HG03060 (cell line): ENCODE data around the gene DDR1.
"Not testable (repeated sequence)": the region's sequence is repeated elsewhere in the genome, so short reads cannot be mapped to it uniquely, and the experiment has no call there.

Source experiments
- ATAC-seq: cut with Tn5 transposase; IDR thresholded peaks from one replicate; pipeline ENCODE4 v1.9.1; 2021; ENCODE audit warnings: low read depth, moderate number of reproducible peaks; ENCODE audit not compliant: unreplicated experiment

DDR1 gene

GRCh38 chr6:30914076-30914853 lies 29.9 kb downstream of the DDR1 start, which contains the start of gene VARS2:
Gene VARS2, plus strand, starts transcription at chr6:30914238. Its CDS starts 599 bp downstream, at chr6:30914837.
- ATAC-seq = no peak

GRCh38 chr6:30914854-30915590 lies 30.7 kb downstream of the DDR1 start:
- no peak for ATAC-seq

DNA sequence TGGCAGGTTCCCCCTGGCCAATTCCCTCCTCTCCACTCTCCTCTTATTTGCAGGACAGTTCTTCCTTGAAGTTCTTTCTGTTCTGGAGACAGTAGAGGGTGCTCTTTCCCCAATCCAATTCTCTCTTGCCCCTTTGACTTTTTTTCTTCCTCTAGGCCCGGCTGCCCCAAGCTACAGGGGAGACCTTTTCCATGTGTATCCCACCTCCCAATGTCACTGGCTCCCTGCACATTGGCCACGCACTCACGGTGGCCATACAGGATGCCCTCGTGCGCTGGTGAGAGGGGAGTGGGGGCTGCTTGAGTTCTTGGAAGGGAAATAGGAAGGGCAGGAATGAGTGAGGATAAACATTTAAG lies 31.2 kb downstream of the DDR1 start:
- ATAC-seq = no peak

GRCh38 chr6:30917041-30917440 lies 32.7 kb downstream of the DDR1 start:
- ATAC-seq = no peak

DNA sequence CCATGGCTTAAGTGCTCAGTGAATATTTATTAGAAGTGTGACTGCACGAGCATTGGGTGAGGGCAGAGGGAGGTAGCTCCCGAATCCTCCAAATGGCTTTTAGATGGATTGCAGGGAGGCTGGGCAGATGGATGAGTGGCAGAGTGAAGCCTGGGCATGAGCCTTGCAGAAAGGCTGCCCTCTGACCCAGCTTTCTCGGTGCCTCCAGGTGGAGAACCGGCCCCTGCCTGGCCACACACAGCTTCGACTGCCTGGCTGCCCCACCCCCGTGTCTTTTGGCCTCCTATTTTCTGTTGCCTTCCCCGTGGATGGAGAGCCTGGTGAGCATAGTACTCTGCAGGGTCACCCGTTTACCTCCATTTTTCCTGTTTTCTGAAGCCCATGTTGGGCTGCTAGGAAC lies 33.2 kb downstream of the DDR1 start:
- ATAC-seq = no peak

GRCh38 chr6:30918670-30919069 lies 34.4 kb downstream of the DDR1 start:
- ATAC-seq = no peak

DNA sequence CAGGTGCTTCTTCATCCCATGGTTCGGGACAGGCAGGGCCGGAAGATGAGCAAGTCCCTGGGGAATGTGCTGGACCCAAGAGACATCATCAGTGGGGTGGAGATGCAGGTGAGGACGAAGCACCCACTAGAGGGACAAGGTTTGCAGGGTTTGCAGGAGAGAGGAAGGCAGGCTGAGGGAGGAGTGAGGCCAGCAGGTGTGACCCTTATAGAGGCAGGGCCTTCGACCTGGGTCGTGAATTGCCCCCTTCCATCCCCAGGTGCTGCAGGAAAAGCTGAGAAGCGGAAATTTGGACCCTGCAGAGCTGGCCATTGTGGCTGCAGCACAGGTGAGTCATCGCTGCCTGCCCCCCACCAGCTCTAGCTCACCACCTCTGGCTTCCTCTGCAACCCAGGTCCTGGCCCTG lies 38.1 kb downstream of the DDR1 start:
- ATAC-seq = no peak

- ATAC-seq = not testable (repeated sequence)
Measured at GRCh38 chr6:30924040-30924627, 39.8 kb downstream of the DDR1 start.

- no peak for ATAC-seq
Measured at GRCh38 chr6:30926644-30927043, 42.3 kb downstream of the DDR1 start.

GRCh38 chr6:30927080-30927479 lies 42.8 kb downstream of the DDR1 start:
- ATAC-seq = not testable (repeated sequence)

- ATAC-seq = no peak
Measured at GRCh38 chr6:30928677-30929076, 44.4 kb downstream of the DDR1 start.

DNA sequence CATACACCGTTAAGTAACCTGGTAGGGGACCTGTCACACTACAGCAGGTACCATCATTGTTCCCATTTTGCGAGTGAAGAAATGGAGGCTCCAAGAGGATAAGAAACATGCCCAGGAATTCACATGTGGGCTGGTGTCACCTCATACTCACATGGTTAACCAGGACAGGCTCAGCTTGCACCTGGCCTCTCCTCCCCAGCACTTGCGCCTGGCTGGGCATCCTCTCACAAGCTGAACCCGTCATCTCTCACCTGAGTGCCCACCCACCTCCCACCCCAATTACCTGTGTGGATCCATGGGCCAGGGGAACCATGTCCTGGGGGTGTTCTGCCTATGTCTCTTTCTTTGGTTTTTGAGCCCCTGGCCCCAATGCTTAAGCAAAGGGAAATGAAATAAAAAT lies 46.2 kb downstream of the DDR1 start:
- no peak for ATAC-seq

DNA sequence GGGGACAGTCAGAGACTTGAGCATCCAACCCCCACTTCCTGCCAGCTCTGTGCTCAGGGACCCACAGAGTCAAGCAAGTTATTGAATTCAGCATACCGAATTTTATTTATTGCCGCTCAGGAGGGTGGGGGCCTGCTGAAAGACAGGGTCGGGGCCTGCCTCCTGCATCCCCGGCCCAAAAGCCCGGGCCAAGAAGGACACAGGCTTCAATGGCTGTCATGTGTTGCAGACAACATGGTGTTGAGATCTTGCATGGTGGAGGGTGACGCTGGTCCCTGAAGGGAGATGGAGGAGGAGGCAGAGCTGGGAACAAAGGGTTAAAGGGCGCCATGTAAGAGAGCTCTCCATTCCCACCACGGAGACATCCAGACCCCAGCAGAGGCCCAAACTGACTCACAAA lies 47.0 kb downstream of the DDR1 start:
- ATAC-seq = no peak

DNA sequence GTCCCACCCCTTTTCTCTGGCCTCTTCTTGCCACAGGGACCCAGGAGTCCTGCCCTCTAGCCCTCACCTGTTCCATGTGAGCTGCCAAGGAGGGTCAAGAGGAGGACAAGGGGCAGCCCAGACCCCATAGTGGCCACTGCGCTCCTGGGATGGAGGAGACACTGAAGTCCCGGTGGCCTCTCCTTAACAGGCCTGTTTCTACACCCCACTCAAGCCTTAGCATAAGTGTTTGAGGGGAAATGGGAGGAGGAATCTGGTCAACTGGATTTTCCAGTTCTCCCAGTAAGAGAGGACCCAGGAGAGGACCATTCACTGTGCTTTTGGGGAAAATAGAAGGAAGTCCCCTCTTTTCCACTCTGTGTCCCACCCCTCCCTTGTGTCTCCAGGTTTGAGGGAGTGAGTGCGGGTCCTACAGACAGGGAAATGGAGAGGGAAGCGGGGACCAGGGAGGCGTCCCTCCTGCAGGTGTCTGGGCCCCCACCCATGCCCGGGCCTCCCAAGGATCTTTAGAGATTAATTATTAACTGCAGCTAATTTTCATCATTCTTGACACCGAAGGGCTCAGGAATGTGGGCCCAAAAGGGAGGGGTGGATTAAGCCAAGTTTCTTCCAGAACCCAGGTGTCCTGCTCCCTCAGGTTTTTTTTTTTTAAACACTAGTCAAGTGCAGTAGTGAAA lies 47.8 kb downstream of the DDR1 start, which contains the start of gene SFTA2:
Gene SFTA2 (minus strand): TSS at position 202 of the 677 bp plus-strand sequence. CDS start 74 bp downstream, at position 128.
- ATAC-seq = no peak

DNA sequence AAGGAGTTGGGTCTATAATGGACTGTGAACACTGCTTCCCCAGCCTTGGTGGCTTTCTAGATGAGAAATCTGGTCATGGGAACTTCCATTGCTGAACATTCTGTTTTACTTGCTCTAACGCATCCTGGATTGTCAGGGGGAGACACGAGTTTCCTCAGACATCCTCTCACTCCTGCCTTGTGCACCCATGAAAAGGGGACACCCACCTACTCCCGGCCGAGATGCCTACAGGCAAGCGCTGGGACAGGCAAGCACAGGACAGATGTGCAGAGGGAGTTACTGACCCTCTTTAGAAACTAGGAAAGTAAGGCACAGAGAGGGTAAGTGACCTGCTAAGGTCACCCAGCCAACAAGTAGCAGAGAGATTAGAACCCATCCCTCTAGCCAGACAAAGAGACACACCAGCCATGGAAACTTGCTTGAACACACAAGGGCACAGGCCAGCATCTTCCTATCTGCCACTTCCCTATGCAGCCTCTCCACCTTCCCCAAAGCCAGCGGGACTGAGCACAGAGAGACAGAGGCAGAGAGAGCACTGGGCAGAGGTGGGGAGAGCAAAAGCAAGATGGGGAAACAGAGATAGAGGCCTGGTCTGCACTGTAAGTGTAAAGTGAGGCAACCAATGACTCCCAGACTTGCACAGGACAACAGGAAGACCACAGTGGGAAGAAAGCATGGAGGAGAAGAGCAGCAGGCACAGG lies 48.5 kb downstream of the DDR1 start:
- ATAC-seq = no peak

DNA sequence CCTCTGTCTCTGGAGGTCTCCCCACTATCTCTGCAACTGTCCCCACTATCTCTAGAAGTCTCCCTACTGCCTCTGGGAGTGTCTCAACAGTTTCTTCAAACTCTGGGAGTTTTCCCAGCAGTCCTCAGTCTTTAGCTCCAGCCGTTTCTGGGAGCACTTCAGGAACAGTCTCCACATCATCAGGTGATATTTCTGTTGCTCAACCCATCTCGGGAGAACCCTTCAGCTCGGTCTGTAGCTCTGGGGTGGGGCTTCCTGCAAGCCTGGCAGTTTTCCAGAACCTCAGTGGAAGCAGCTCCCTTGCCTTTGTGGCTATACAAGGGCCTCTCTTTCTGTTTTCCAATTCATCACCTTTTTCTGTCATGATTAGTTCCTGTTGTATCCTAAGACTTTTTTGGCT lies 50.7 kb downstream of the DDR1 start:
- no peak for ATAC-seq

- no peak for ATAC-seq
Measured at GRCh38 chr6:30937265-30937664, 52.9 kb downstream of the DDR1 start.

DNA sequence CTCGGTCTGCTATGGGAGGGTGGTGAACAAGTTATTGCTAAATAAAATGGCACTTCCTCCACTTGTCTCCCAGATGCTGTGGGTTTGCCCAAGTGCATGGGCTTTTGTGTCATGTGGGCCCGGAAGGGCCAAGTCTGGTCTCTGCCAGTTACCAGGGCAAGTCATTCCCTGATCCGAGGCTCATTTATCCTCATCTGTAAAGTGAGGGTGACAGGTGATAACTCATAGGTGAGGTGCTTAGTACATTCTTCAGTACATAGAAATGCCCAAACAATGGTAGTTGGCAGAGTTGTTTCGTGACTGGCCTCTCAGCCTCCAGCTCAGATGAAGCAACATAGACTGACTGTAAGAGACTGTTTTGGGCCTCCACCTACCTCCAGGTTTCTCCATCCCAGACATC lies 54.4 kb downstream of the DDR1 start:
- ATAC-seq = no peak

DNA sequence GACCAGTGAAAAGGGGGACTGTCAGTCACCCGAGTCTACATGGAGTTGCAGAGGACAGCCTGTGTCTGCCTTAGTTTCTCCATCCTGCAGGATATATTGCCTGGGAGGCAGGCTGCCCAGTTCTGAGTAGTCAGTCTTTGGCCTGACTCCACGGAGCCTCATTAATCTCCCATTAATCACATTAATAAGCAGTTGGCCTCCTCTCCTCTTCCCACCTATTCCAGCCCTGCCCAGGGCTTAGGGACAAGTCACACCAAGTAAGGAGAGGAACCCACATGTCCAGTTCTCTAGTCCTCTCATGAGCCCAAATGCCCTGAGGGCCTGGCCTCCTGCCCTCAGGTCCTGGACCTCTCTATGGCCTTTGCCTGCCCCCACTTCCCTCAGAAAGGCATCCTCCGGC lies 55.2 kb downstream of the DDR1 start:
- ATAC-seq = no peak

DNA sequence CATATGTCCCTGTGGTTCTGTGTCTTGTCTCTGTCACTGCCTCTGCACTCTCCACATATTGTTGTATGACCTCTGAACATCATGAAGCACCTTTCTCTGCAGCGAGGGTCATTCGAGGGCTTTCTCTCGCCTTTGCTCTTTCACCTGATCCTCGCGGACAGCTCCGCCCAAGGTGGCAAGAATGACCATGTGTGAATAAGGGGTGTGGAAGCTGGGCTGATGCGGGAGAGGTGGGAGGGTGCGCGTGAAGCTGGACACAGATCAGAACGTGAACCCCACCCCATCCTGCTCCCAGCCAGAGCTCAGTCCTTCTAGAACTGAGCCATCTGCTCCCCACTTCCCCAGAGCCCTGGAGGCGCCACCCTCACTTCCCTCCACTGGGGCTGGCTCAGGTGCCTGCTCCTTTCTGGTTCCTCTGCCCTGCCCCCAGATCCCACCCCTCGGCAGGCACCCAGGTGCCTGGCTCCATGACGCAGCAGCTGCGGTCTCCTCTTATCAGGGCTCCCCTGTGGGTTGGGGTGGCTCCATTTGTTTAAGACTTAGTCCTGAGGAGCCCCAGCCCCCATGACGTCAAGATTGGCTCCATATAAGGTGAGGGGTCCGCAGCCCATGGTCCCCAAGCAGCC lies 56.2 kb downstream of the DDR1 start, which contains the start of gene MUCL3:
Gene MUCL3 (plus strand): TSS at position 613 of the 626 bp plus-strand sequence. CDS start 27 bp downstream, outside the sequence.
- no peak for ATAC-seq
